GM10266 (cell line): ENCODE data around the gene IFNA13.
A peak's percentile ranks its signal among the peaks of the same experiment; 100 is the strongest.

Source experiments
- DNase-seq: peaks from one replicate; pipeline ENCODE4 v3.0.0; 2012; ENCODE audit errors: extremely low spot score
- TF ChIP-seq, protein P1 (sequence below): IDR thresholded peaks from 2 replicates; pipeline ENCODE4 v1.5.1; 2012; ENCODE audit warnings: mild to moderate bottlenecking, low read depth; ENCODE audit not compliant: control insufficient read depth, insufficient read depth; ENCODE audit errors: missing control alignments

The IFNA13 gene

DNA sequence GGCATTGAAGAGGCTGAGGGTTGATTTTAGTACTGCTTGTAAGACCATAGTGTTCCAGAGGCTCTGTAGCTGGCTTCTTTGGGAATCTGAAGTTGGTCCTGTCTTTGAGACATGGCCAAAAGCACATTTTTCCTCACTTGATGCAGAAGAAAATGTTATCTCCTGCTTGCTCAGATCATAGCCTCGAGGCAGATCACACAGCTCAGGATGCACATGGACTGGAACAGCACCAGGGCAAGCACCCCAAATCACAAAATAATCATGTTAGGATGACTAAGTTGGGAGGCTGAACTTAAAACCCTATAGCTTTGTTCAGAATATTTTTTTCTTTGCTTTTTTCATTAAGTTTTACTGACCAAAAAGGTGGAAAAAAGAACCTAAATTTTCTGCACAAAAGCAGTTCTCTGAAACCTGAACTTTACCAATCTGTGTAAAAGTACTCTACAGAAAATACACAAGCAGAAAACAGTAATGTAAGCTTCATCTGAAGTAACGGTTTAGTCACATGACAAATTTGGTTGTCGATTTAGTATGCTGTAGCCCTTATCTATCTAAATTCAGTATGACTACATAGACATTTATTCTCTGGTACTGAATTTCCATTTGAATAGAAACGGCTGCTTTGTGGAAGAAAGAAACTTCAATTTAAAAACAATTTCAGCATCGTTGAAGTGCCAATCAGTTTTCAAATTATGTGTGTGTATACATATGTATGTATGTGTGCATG is 36.0 kb downstream of the IFNA13 start:
- no peak for DNase-seq
- TF ChIP-seq, protein P1, sequence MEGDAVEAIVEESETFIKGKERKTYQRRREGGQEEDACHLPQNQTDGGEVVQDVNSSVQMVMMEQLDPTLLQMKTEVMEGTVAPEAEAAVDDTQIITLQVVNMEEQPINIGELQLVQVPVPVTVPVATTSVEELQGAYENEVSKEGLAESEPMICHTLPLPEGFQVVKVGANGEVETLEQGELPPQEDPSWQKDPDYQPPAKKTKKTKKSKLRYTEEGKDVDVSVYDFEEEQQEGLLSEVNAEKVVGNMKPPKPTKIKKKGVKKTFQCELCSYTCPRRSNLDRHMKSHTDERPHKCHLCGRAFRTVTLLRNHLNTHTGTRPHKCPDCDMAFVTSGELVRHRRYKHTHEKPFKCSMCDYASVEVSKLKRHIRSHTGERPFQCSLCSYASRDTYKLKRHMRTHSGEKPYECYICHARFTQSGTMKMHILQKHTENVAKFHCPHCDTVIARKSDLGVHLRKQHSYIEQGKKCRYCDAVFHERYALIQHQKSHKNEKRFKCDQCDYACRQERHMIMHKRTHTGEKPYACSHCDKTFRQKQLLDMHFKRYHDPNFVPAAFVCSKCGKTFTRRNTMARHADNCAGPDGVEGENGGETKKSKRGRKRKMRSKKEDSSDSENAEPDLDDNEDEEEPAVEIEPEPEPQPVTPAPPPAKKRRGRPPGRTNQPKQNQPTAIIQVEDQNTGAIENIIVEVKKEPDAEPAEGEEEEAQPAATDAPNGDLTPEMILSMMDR = no peak

- peak; percentile 40 for DNase-seq
- TF ChIP-seq, protein P1 = peak; percentile 37
Observed at GRCh38 chr9:21326526-21327139, 41.2 kb downstream of the IFNA13 start.

DNA sequence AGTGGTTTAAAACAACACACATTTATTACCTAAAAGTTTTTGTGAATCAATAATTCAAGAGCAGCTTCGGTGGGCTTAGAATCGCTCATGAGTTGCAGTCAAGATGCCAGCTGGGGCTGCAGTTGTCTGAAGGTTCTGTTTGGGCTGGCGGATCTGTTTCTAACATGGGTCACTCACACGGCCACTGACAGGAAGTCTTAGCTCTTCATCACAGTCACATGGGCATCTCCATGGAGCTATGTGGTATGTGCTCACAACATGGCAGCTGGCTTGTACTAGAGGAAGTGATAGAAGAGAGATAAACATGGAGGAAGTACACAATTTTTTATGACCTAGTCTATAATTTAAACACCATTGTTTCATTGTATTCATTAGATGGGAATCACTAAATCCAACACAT is 43.8 kb downstream of the IFNA13 start:
- TF ChIP-seq, protein P1 = no peak
- DNase-seq = no peak

GRCh38 chr9:21322911-21323461 is 44.9 kb downstream of the IFNA13 start:
- TF ChIP-seq, protein P1 = no peak
- DNase-seq = no peak

DNA sequence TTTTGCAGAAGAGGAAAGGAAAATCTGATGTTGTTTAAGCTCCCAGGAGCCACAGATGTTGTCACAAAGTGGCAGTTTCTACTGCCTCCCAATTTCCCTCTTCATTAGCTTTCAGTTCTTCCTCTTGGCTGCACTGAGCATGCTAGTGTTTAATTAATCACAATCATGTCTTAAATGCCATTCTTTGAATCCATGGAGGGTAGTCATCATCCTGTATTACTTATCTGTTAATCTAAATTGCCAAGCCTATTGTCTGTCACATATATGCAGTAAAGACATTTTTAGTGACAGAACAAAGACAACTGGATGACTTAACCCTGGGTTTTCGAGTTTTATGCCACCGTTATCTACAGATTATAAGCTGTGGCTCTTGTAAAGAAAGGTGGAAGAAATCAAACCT is 47.4 kb downstream of the IFNA13 start:
- no peak for DNase-seq
- TF ChIP-seq, protein P1 = no peak

GRCh38 chr9:21317956-21318923 is 49.6 kb downstream of the IFNA13 start:
- peak; percentile 18 for DNase-seq
- TF ChIP-seq, protein P1 = peak; percentile 75
